ENCODE data around the gene VWA3A. TPM values are rescaled to one million over a fixed set of nuclear protein-coding genes. Genes with fewer than 3 reads are reported as not detected.

VWA3A gene
- total RNA-seq, 1 donor from 2014 or later = 0.53 TPM

DNA sequence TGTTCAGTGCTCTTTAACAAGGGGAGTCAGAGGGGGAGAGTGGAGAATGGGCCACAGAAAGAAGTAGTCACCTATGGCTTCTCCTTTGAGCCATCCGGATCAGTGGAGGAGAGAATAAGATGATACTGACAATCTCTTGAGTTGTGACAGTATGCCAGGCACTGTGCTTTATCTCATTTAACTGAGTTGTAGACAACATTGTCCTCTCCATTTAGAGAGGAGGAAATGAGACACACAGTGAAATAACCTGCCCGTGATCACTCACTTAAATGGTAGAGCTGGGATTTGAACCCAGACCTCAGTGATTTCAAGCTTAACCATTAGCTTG, 95.9 kb downstream of the VWA3A start:
- intact Hi-C loops (cut with micrococcal nuclease) = loop anchor here (1.0 to 5.0 kb wide), 4 partner anchors 89 to 481 kb away; partner anchors contain the start of gene PDZD9
- Mint-ChIP-seq H3K27ac (peak overlapping the region; percentile 100), H3K36me3 (ENCODE audit: low read depth) (peaks cover 2% of the 10 kb centered on the region), H3K9me3 (no peaks in the 10 kb centered on the region), H3K4me1 (peaks cover 51% of the 10 kb centered on the region), H3K4me3 (no peak overlapping the region), H3K27me3 (no peaks in the 10 kb centered on the region)
- ATAC-seq (ENCODE audit: low read depth) (no peak), DNase-seq (no peak)
- ChIA-PET CTCF (interaction anchor here (0.6 to 4.1 kb wide), 20 partner anchors 8 to 604 kb away, joined by 3 to 66 read pairs (median 4); partner anchors contain the start of genes EEF2K, PDZD9 and POLR3E), POLR2A (interaction anchor here (0.6 to 8.8 kb wide), 10 partner anchors 11 to 368 kb away, joined by 3 to 154 read pairs (median 8); partner anchors contain the start of genes EEF2K, MOSMO, PDZD9 and POLR3E)
- TF ChIP-seq, protein P1, sequence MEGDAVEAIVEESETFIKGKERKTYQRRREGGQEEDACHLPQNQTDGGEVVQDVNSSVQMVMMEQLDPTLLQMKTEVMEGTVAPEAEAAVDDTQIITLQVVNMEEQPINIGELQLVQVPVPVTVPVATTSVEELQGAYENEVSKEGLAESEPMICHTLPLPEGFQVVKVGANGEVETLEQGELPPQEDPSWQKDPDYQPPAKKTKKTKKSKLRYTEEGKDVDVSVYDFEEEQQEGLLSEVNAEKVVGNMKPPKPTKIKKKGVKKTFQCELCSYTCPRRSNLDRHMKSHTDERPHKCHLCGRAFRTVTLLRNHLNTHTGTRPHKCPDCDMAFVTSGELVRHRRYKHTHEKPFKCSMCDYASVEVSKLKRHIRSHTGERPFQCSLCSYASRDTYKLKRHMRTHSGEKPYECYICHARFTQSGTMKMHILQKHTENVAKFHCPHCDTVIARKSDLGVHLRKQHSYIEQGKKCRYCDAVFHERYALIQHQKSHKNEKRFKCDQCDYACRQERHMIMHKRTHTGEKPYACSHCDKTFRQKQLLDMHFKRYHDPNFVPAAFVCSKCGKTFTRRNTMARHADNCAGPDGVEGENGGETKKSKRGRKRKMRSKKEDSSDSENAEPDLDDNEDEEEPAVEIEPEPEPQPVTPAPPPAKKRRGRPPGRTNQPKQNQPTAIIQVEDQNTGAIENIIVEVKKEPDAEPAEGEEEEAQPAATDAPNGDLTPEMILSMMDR (IDR thresholded peaks at IDR 0.05) = no peak

DNA sequence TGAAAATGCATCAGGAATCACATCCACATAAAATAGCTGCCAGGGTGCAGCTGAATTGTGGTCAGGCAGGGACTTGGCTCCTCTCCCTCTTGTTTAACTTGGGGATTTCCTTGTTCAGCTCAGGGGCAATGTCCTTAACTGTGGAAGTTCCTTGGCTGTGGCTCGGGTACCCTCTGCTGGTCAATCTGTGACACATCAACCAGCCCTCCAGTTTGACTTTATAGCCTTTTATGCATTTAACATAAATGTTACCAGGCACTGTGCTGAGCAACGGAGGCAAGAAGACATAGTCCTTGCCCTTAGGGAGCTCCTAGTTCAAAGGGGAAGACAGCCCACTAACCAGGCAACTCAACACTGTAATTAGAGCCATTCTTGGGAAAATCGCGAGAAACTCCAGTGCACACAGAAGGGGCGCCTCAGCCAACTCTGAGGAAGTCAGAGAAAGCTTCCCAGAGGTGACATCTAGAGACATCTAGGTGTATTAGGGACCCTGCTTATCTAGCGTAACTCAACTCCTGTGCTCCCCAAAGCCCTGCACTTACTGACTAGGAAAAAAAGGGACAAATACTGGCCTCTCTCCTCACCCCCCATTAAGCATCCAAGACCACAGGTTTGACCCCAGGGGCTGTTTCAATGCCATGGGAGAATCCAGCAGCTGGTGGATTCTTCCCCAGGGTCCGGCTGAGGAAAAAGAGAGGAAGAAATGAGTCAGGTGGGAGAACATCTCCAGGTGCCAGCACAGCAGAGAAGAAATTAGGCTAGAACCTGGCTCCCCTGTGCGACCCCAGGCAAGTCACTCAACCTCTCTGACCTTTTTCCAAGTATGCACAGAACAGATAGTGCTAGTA, 96.5 kb downstream of the VWA3A start:
- ChIA-PET POLR2A (interaction anchor here (0.6 to 8.8 kb wide), 10 partner anchors 11 to 369 kb away, joined by 3 to 154 read pairs (median 8); partner anchors contain the start of genes EEF2K, MOSMO, PDZD9 and POLR3E), CTCF (interaction anchor here (0.6 to 4.1 kb wide), 21 partner anchors 9 to 606 kb away, joined by 3 to 66 read pairs (median 3); partner anchors contain the start of genes EEF2K, PDZD9 and POLR3E)
- Mint-ChIP-seq H3K9me3 (no peaks in the 10 kb centered on the region), H3K27me3 (no peaks in the 10 kb centered on the region), H3K4me1 (peaks cover 57% of the 10 kb centered on the region), H3K4me3 (peak overlapping the region; percentile 95), H3K27ac (peak overlapping the region; percentile 100), H3K36me3 (ENCODE audit: low read depth) (peaks cover 2% of the 10 kb centered on the region)
- DNase-seq (peak; percentile 26), ATAC-seq (ENCODE audit: low read depth) (no peak)
- intact Hi-C loops (cut with micrococcal nuclease) = loop anchor here (1.0 to 5.0 kb wide), 4 partner anchors 90 to 482 kb away; partner anchors contain the start of gene PDZD9
- TF ChIP-seq, protein P1 (IDR thresholded peaks at IDR 0.05) = no peak

DNA sequence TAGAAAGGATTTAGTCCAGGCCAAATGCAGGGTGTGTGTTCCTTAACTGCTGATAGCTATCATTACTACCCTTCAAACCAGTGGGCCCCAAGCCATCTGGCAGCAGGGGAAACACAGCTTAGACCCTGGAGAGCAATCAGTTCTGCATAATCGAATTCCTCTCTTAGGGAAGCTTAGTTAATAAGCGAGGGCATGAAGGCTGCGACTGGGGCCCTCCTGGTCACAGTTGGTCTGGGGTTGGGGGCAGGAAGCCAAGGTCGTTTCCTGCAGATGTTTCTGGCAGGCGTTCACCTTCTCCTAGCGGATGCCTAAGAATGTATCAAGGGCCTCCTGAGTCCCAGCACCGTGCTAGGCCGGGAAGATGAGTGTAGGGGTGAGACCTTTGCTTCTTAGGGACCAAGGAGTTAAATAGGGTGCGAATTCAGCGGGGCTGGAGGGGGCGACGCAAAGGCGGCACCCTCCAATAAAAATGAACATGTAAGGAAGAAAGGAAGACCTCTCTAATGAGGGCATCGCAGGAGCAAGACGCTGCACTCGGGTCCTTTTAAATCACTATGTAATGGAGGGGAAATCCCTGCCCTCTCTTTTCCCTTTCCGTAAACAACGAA, 97.2 kb downstream of the VWA3A start:
- TF ChIP-seq, protein P1 (IDR thresholded peaks at IDR 0.05) = no peak
- Mint-ChIP-seq H3K27ac (peak overlapping the region; percentile 100), H3K9me3 (peaks cover under 1% of the 10 kb centered on the region), H3K36me3 (ENCODE audit: low read depth) (peaks cover 2% of the 10 kb centered on the region), H3K4me3 (peak overlapping the region; percentile 95), H3K4me1 (peaks cover 64% of the 10 kb centered on the region), H3K27me3 (no peaks in the 10 kb centered on the region)
- ChIA-PET CTCF (interaction anchor here (0.7 to 4.1 kb wide), 10 partner anchors 8 to 607 kb away, joined by 3 to 66 read pairs (median 4); partner anchors contain the start of genes EEF2K, PDZD9 and POLR3E), POLR2A (interaction anchor here (1.2 to 8.8 kb wide), 8 partner anchors 10 to 239 kb away, joined by 3 to 154 read pairs (median 24); partner anchors contain the start of genes EEF2K, MOSMO, PDZD9 and POLR3E)
- intact Hi-C loops (cut with micrococcal nuclease) = loop anchor here (1.0 to 10.0 kb wide), 9 partner anchors 91 to 1289 kb away; partner anchors contain the start of genes CDR2, DCUN1D3, LYRM1 and METTL9
- DNase-seq (peak; percentile 31), ATAC-seq (ENCODE audit: low read depth) (no peak)

DNA sequence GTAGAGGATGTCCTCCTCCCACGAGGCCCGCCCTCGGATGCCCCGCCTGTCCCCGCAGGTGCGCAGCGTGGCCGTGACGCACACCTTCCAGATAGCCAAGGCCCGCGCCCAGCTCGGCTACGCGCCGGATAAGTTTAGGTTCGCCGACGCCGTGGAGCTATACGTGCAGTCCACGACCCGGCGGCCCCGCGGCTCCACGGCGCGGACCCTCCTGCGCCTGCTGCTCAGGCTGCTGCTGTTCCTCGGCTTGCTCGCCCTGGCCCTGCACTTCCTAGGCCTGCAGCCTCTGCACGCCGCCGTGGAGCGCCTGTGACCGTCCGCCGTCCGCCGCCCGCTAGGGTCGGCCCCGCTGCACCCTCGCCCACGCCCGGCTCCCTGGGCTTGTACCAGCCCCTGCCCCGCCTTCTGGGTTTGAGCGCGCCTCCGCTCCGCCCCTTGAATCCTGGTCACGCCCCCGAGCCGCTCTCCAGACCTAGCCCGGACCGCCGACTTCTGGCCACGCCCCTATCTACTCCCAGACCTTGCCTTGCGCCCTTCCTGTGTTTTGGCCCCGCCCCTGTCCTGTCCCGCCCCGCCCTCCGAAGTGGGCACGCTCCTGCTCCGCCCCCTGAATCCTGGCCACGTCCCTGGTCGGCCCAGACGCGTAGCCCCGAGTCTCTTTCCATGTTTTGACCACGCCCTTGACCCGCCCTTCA, 97.9 kb downstream of the VWA3A start:
- TF ChIP-seq, protein P1 (IDR thresholded peaks at IDR 0.05) = no peak
- ChIA-PET POLR2A (interaction anchor here (1.2 to 8.8 kb wide), 9 partner anchors 9 to 239 kb away, joined by 3 to 154 read pairs (median 24); partner anchors contain the start of genes EEF2K, MOSMO, POLR3E and UQCRC2), CTCF (interaction anchor here (0.6 to 4.1 kb wide), 6 partner anchors 17 to 239 kb away, joined by 3 to 66 read pairs (median 20); partner anchors contain the start of genes EEF2K, PDZD9 and POLR3E)
- ATAC-seq (ENCODE audit: low read depth) (peak; percentile 59), DNase-seq (peak; percentile 96)
- Mint-ChIP-seq H3K36me3 (ENCODE audit: low read depth) (peaks cover 2% of the 10 kb centered on the region), H3K27me3 (no peaks in the 10 kb centered on the region), H3K4me3 (peak overlapping the region; percentile 95), H3K4me1 (peaks cover 71% of the 10 kb centered on the region), H3K27ac (peak overlapping the region; percentile 100), H3K9me3 (peaks cover 2% of the 10 kb centered on the region)
- intact Hi-C loops (cut with micrococcal nuclease) = loop anchor here (1.0 to 10.0 kb wide), 7 partner anchors 107 to 1290 kb away; partner anchors contain the start of genes CDR2, DCUN1D3, LYRM1 and METTL9
